ENCODE measurements around the gene TOGARAM2. TPM values are rescaled to one million over a fixed set of nuclear protein-coding genes. Genes with fewer than 3 reads are reported as not detected.

TOGARAM2 gene
- total RNA-seq, 1 donor from 2014 or later, result not detected

DNA sequence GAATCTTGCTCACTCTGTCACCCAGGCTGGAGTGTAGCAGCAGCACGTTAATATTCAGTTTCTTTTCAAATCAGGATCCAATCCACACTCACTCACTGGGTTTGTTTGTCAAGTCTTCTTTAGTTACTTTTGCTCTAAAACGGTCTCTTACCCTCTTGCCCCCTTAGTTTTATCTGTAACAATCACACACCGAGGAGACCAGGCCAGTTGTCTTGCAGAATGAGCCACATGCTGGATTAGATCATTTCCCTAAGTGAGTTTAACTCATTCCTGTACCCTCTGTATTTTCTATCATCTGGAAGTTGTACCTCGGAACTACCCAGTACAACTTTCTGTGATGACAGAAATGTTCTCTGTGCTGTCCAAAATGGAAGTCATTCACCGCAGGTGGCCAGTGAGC, 20.7 kb upstream of the TOGARAM2 start:
- DNase-seq, result no peak
- Mint-ChIP-seq H3K4me1 (ENCODE audit: low read depth, unreplicated experiment) (peaks cover 2% of the 10 kb centered on the region), H3K9me3 (ENCODE audit: unreplicated experiment) (no peaks in the 10 kb centered on the region)

DNA sequence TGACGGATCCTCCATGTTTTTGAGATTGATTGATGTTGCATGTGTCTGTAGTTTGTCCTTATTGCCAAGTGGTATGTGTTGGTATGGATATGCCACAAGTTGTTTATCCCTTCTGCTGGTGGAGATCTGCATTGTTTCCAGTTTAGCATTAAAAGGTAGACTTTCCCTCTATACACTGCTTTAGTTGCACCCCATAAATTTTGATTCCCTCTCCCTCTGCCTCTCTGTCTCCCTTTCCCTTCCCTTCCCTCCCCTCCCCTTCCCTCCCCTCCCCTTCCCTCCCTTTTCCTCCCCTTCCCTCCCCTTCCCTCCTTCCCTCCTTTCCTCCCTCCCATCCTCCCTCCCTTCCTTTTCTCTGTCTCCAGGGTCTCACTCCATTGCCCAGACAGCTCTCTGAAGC, 18.6 kb upstream of the TOGARAM2 start:
- H3K27me3 Mint-ChIP-seq (ENCODE audit: unreplicated experiment), result peaks cover 4% of the 10 kb centered on the region

More for the DNA sequence above, 20.7 kb upstream of the TOGARAM2 start:
- Mint-ChIP-seq H3K27ac (ENCODE audit: unreplicated experiment) (no peak overlapping the region), H3K36me3 (ENCODE audit: unreplicated experiment) (no peaks in the 10 kb centered on the region), H3K27me3 (ENCODE audit: unreplicated experiment) (peaks cover 2% of the 10 kb centered on the region), H3K4me3 (ENCODE audit: unreplicated experiment) (no peak overlapping the region)
- TF ChIP-seq CTCF (IDR thresholded peaks at IDR 0.05; ENCODE audit: partially characterized antibody, unreplicated experiment), result no peak

GRCh38 chr2:28970464-28971160, 10.5 kb upstream of the TOGARAM2 start:
- Mint-ChIP-seq H3K36me3 (ENCODE audit: unreplicated experiment) (no peaks in the 10 kb centered on the region), H3K4me1 (ENCODE audit: low read depth, unreplicated experiment) (peaks cover 6% of the 10 kb centered on the region), H3K9me3 (ENCODE audit: unreplicated experiment) (no peaks in the 10 kb centered on the region), H3K27me3 (ENCODE audit: unreplicated experiment) (peaks cover 4% of the 10 kb centered on the region), H3K27ac (ENCODE audit: unreplicated experiment) (no peak overlapping the region), H3K4me3 (ENCODE audit: unreplicated experiment) (no peak overlapping the region)
- no peak for DNase-seq
- TF ChIP-seq CTCF (IDR thresholded peaks at IDR 0.05; ENCODE audit: partially characterized antibody, unreplicated experiment), result no peak

More for the DNA sequence above, 18.6 kb upstream of the TOGARAM2 start:
- DNase-seq, result no peak
- Mint-ChIP-seq H3K27ac (ENCODE audit: unreplicated experiment) (no peak overlapping the region), H3K4me1 (ENCODE audit: low read depth, unreplicated experiment) (peaks cover 2% of the 10 kb centered on the region), H3K4me3 (ENCODE audit: unreplicated experiment) (no peak overlapping the region), H3K36me3 (ENCODE audit: unreplicated experiment) (no peaks in the 10 kb centered on the region), H3K9me3 (ENCODE audit: unreplicated experiment) (no peaks in the 10 kb centered on the region)
- no peak for TF ChIP-seq CTCF (IDR thresholded peaks at IDR 0.05; ENCODE audit: partially characterized antibody, unreplicated experiment)

DNA sequence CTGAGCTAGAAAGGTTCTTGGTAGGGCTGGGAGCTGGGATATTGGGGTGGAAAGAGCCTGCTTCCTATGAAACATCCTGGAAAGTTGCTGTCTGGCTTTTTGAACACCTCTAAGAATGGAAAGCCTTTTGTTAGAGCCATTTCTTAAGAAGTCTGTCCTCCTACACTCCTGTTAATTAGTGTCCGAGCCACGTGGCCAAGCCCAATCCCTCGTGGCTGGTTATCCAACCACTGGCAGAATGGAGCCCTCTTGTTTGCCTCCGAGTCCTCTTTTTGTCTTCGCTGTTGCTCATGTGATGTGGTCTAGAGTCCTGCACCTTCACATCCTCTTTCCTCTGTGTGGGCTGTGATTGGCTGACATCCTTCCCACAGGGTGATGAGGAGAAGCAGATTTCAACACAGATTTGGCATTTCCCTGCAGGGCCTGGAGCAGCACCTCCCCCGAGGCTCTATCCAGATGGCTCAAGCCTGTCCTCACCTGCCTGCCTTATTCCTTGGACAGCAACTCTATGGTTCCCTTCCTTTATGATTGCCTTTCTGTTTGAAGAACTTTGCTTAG, 8.2 kb upstream of the TOGARAM2 start:
- no peak for DNase-seq
- no peak for TF ChIP-seq CTCF (IDR thresholded peaks at IDR 0.05; ENCODE audit: partially characterized antibody, unreplicated experiment)
- H3K4me3 Mint-ChIP-seq (ENCODE audit: unreplicated experiment), result no peak overlapping the region
- H3K9me3 Mint-ChIP-seq (ENCODE audit: unreplicated experiment), result peaks cover 2% of the 10 kb centered on the region
- H3K27me3 Mint-ChIP-seq (ENCODE audit: unreplicated experiment), result peaks cover 3% of the 10 kb centered on the region
- peaks cover 8% of the 10 kb centered on the region for H3K4me1 Mint-ChIP-seq (ENCODE audit: low read depth, unreplicated experiment)
- no peak overlapping the region for H3K27ac Mint-ChIP-seq (ENCODE audit: unreplicated experiment)
- H3K36me3 Mint-ChIP-seq (ENCODE audit: unreplicated experiment), result no peaks in the 10 kb centered on the region

GRCh38 chr2:28974252-28974651, 6.8 kb upstream of the TOGARAM2 start:
- TF ChIP-seq CTCF (IDR thresholded peaks at IDR 0.05; ENCODE audit: partially characterized antibody, unreplicated experiment), result no peak
- Mint-ChIP-seq H3K27me3 (ENCODE audit: unreplicated experiment) (peaks cover 3% of the 10 kb centered on the region), H3K9me3 (ENCODE audit: unreplicated experiment) (peaks cover 2% of the 10 kb centered on the region), H3K36me3 (ENCODE audit: unreplicated experiment) (no peaks in the 10 kb centered on the region), H3K4me1 (ENCODE audit: low read depth, unreplicated experiment) (peaks cover 8% of the 10 kb centered on the region), H3K27ac (ENCODE audit: unreplicated experiment) (no peak overlapping the region), H3K4me3 (ENCODE audit: unreplicated experiment) (no peak overlapping the region)
- DNase-seq, result no peak

Data from glutamatergic neuron (in vitro differentiated cells).